Activated CD8-positive, alpha-beta memory T cell treated with anti-CD3 and anti-CD28 coated beads, Interleukin-2, amount 50 U/mL, for 1 hour (primary cell): Measurements from ENCODE around the gene GUCY2C.

ENCODE experiments used
- DNase-seq: peaks from one replicate; pipeline ENCODE4 v3.0.0-alpha.2; 2020; ENCODE audit errors: extremely low read depth

The GUCY2C gene

DNA sequence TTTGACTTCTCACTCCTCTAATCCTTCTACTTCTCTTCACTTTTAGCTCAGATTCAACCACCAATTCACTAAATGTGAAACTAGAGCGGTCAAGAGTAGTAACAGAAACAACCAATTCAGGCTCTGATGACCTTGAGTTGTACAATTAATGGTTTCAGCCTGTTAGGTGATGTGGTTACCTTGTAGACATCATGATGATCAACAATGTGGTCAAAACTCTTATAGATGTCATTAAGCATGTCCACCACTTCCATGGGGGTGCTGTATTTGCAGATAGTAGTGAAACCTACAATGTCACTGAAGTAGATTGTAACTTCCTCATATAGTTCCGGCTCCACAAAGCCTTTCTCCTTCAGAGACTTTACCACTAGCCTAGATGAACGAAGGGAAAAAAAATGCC is 74.6 kb downstream of the GUCY2C start:
- no peak for DNase-seq

- DNase-seq, result no peak
Observed at GRCh38 chr12:14619741-14620501, 76.5 kb downstream of the GUCY2C start.

GRCh38 chr12:14618983-14619382 is 77.4 kb downstream of the GUCY2C start:
- DNase-seq, result no peak

DNA sequence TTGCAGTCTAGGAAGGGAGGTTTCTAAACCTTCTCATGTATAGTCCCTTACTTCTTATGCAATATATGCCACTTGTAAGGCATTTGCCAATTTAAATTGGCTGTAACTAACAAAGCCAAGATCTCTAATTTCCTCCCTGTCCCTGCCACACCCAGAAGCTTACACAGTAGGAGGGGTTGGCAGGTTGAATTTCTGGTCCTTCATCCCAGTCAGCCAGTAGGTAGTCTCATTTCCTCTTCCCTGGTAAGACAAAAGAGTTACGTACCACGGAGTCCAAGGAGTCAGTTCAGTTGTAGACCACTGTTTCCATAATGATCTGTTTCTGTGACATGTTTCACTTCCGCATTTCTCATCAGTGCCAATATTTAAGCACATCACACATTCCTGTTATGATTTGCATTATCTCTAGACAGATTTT is 81.7 kb downstream of the GUCY2C start:
- no peak for DNase-seq

- no peak for DNase-seq
Observed at GRCh38 chr12:14613718-14614117, 82.7 kb downstream of the GUCY2C start.

- no peak for DNase-seq
Observed at GRCh38 chr12:14612898-14613445, 83.4 kb downstream of the GUCY2C start.

GRCh38 chr12:14612250-14612649 is 84.1 kb downstream of the GUCY2C start:
- no peak for DNase-seq

DNA sequence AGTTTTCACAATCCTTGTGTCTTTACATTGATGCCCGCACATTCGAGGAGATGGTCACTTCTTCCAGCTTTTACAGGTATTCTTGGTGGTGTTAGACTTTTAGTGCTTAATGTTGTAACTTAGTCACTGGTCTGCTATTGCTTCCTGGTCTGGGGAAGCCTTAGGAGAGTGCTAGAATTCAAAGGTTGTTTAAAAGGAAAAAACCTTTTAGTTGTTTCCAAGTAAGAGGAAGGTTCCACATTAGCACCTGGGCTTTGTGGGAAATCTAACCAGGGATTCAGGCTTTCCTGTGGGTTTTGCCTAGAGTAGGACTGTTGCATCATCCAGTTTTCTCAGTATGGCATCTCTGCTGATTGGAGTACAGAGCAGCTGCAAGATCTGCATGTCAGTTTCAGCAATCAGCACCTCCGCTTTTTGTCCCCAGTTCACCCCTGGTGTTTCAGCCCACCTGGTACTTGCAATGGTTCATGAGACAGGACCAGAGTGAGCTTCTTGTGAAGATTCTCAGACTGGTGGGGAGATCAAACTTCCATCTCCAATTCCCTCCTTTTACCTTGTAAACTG is 84.7 kb downstream of the GUCY2C start:
- no peak for DNase-seq

DNA sequence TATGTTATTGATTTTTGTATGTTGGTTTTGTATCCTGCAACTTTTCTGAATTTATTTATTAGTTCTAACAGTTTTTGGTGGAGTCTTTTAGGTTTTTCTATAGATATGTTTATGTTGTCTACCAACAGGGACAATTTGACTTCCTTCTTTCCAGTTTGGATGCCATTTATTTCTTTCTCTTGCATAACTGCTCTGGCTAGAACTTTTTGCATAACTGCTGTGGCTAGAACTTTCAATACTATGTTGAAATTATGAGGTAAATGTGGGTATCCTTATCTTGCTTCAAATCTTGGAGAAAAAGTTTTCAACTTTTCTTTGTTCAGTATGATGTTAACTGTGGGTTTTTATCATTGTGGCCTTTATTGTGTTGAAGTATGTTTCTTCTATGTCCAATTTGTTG is 88.8 kb downstream of the GUCY2C start:
- no peak for DNase-seq

GRCh38 chr12:14605401-14605989 is 90.9 kb downstream of the GUCY2C start:
- DNase-seq, result no peak

DNA sequence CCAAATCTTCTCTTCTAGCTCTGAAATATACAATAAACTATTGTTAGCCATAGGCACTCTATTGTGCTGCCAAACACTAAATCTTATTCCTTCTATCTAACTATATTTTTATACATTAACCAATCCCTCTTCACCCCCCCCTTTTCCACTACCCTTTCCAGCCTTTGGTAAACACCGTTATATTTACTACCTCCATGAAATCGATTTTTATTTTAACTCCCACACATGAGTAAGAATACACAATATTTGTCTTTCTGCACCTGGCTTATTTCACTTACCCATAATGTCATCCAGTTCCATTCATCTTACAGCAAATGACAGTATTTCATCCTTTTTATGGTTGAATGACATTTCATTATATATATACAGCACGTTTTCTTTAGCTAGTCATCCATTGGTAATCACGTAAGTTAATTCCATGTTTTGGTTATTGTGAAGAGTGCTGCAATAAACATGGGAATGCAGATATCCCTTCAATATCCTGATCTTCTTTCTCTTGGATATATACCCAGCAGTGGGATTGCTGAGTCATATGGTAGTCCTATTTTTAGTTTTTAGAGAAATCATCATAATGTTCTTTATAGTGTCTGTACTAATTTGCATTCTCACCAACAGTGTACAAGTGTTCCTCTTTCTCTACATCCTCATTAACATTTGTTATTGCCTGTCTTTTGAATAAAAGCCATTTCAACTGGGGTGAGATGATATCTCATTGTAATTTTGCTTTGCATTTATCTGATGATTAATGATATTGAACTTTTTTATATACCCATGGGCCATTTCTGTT is 94.5 kb downstream of the GUCY2C start:
- no peak for DNase-seq

DNA sequence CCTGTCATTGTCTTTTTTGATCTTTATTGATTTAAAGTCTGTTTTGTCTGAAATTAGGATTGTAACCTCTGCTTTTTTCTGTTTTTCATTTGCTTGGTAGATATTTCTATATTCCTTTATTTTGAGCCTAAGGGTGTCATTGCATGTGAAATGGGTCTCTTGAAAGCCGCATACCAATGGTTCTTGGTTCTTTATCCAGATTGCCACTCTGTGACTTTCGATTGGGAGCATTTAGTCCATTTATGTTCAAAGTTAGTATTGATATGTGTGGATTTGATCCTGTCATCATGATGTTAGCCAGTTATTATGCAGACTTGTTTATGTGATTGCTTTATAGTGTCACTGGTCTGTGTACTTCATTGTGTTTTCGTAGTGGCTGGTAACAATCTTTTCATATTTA is 98.9 kb downstream of the GUCY2C start:
- DNase-seq, result no peak

- no peak for DNase-seq
Observed at GRCh38 chr12:14591719-14592118, 104.7 kb downstream of the GUCY2C start.

- DNase-seq, result no peak
Observed at GRCh38 chr12:14589169-14590004, 107.0 kb downstream of the GUCY2C start.

DNA sequence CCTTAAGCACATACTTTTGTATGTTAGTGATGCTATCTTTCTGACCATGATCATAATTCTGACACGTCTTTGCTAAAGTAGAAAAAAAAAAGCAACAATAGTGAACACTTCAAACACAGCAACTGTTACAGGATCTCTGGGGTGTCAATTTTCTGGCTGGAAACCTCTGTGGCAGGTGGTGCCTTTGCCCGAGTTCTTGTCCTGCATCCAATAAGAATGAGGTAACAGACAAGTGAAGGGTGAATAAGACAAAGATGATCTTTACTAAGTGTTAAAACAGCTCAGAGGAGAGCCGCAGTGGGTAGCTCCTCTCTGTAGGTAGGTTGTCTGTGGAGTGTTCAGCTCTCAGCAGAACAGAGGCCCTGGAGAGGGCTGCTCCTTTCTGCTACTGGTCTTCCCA is 107.8 kb downstream of the GUCY2C start:
- DNase-seq, result no peak

DNA sequence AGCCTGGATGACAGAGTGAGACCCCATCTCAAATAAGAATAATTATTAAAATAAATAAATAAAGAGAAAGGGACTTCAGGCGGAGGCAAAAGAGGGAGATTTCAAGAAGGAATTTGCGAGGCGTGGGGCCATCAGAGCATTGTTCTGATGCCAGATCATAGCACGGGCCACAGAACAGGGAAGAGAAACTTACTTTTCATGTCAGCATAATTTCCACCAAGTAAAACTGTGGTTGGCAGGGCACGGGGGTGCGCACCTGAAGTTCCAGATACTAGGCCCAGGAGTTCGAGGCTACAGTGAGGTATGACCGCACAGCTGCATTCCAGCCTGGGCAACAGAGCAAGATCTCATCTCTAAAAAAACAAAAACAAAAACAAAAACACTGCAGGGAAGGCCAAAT is 117.8 kb downstream of the GUCY2C start:
- DNase-seq, result no peak

DNA sequence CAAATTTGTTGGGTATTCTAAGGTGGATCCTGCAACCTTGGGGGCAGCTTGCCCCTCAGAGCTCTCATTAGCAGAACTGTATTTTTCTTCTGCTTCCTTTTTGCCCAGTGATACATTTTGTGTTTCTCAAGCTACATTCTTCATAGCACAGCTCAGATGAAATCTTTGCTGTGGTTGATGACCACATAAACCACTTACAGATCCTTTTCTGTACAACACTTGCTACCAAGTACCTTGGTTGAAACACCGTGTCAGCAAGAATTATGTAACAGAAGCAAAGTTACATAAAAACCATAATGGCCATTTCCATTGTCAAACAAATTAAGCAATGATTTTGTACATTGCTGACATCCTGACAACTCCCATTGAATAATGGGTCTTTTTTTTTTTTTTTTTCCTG is 119.1 kb downstream of the GUCY2C start:
- DNase-seq, result no peak

- DNase-seq, result no peak
Observed at GRCh38 chr12:14576896-14577295, 119.5 kb downstream of the GUCY2C start.

DNA sequence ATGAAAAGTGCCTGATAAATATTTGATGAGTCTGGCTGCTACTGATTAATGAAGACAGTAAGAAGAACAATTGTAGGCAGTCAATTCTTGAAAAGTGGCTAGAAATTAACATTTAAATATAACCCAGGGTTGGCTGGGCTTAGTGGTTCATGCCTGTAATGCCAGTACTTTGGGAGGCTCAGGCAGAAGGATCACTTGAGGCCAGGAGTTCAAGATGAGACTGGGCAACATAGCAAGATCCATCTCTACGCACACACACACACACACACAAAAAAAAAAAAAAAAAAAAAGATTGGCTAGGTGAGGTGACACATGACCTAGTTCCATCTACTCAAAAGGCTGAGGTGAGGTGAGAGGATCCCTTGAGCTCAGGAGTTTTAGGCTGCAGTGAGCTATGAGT is 120.8 kb downstream of the GUCY2C start:
- DNase-seq, result no peak

DNA sequence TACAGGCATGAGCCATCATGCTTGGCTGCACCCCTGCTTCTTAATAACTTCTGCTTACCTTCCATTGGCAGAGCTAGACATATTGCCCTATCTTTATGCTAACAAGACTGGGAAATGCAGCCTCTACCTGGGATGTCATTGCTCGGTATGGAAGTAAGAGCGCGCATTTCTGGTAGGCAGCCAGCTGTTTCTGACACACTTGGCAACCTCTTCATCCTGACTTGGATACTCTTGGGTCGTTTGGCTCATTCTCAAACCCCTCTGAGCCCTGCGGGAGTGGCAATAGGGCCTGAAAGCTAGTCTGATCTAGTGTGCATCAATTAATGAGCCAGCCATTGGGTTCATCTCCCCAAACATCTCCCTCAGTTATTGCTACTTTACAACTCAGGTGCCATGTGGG is 123.3 kb downstream of the GUCY2C start:
- no peak for DNase-seq

- no peak for DNase-seq
Observed at GRCh38 chr12:14572401-14572800, 124.0 kb downstream of the GUCY2C start.
